ACC112 (cell line): ENCODE measurements around the gene LCN2.

Experiments used
- H2AFZ ChIP-seq: fragments of 200-600 bp; sonication (generic); one replicate; pipeline ENCODE4 v1.6.0; 2017; ENCODE audit warnings: antibody characterized with exemption, low read length; ENCODE audit not compliant: unreplicated experiment
- H3K27ac ChIP-seq: fragments of 200-600 bp; sonication (generic); 2 replicates; pipeline ENCODE4 v1.5.1; 2014; ENCODE audit warnings: low read depth, mild to moderate bottlenecking, antibody characterized with exemption, low read length, moderate library complexity
- H3K27me3 ChIP-seq: fragments of 200-600 bp; sonication (generic); 2 replicates; pipeline ENCODE4 v1.6.1; 2014; ENCODE audit warnings: mild to moderate bottlenecking, antibody characterized with exemption, low read length, moderate library complexity, mixed read lengths; ENCODE audit not compliant: insufficient read depth
- H3K36me3 ChIP-seq: fragments of 200-600 bp; sonication (generic); 2 replicates; pipeline ENCODE4 v1.6.1; 2016; ENCODE audit warnings: mild to moderate bottlenecking, antibody characterized with exemption, low read length, moderate library complexity, mixed read lengths; ENCODE audit not compliant: insufficient read depth
- H3K4me1 ChIP-seq: fragments of 200-600 bp; sonication (generic); one replicate; pipeline ENCODE4 v1.6.1; 2016; ENCODE audit warnings: low read length, mixed read lengths; ENCODE audit not compliant: insufficient read depth, unreplicated experiment, control insufficient read depth
- H3K4me3 ChIP-seq: fragments of 200-600 bp; sonication (generic); 2 replicates; pipeline ENCODE4 v1.5.1; 2014; ENCODE audit warnings: mild to moderate bottlenecking, low read depth, low read length
- H3K79me2 ChIP-seq: fragments of 200-600 bp; sonication (generic); one replicate; pipeline ENCODE4 v1.6.0; 2016; ENCODE audit warnings: low read length; ENCODE audit not compliant: control insufficient read depth, unreplicated experiment, insufficient read depth

LCN2 gene

DNA sequence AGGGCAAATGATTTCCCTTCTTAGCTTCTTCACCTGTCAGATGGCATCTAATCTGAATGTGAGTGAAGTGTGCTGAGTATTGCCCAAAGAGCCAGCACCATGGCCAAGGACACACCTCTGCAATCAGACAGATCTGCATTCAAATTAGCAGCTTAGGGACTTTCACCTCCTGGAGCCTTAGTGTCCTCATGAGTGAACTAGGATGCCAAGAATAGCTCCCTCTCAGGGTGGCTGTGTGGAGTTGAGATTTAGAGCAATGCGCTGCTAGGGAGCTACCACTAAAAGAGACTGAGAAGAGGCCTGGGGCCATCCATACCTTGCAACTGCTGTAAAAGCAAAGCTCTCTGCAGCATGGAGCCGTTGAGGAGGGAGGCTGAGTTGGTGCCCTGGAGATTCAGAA is 40.8 kb downstream of the LCN2 start:
- no peak overlapping the region for H2AFZ ChIP-seq
- H3K4me1 ChIP-seq, result peaks cover 10% of the 10 kb centered on the region
- H3K79me2 ChIP-seq, result peaks cover 11% of the 10 kb centered on the region
- peaks cover 12% of the 10 kb centered on the region; the same call in 1 of the 2 replicates for H3K36me3 ChIP-seq
- H3K27me3 ChIP-seq, result no peaks in the 10 kb centered on the region
- H3K27ac ChIP-seq, result no peak overlapping the region
- peak overlapping the region; percentile 94 for H3K4me3 ChIP-seq

DNA sequence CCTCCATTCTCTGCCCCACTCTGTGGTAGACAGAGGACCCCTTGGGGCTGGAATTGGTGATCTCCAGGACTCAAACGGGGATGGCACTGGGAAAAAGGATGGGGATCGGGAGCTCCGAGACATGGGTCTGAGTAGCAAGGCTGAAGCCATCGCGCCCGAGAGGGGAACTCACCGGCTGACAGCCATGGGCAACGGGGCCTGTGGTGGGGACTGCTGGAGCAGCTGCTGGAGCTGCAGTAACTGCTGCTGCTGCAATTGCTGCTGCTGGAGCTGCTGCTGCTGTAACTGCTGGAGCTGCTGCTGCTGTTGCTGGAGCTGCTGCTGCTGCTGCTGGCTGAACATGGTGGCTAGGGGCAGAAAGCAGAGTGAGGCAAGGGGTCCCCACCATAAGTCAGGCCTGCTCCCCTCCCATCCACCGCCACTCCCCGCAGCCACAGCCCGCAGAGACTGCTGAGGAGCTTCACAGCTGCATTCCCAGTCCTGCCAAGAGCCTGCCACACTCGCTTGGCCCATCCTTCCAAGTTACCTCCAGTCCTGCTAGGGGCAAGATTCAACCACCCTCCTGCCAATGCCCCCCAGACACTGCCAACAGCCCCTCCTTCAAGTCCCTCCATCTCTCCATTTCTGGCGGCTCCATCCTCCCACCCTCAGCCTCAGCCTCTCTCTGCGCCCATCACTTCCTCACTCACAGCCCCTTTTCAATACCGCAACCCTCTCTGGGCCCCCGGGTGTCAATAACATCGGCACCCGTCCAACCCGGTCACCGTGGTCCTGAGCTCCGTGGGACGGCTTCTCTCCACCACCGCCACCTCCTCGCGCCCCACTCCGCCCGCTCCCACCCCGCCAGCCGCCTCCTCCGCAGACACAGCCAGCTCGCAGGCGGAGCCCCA is 41.5 kb downstream of the LCN2 start:
- Histone ChIP-seq H3K36me3 (peaks cover 10% of the 10 kb centered on the region; the same call in 1 of the 2 replicates), H3K4me1 (peaks cover 10% of the 10 kb centered on the region), H3K79me2 (peaks cover 11% of the 10 kb centered on the region), H2AFZ (peak overlapping the region; percentile 91), H3K27me3 (no peaks in the 10 kb centered on the region), H3K4me3 (peak overlapping the region; percentile 94), H3K27ac (no peak overlapping the region)

DNA sequence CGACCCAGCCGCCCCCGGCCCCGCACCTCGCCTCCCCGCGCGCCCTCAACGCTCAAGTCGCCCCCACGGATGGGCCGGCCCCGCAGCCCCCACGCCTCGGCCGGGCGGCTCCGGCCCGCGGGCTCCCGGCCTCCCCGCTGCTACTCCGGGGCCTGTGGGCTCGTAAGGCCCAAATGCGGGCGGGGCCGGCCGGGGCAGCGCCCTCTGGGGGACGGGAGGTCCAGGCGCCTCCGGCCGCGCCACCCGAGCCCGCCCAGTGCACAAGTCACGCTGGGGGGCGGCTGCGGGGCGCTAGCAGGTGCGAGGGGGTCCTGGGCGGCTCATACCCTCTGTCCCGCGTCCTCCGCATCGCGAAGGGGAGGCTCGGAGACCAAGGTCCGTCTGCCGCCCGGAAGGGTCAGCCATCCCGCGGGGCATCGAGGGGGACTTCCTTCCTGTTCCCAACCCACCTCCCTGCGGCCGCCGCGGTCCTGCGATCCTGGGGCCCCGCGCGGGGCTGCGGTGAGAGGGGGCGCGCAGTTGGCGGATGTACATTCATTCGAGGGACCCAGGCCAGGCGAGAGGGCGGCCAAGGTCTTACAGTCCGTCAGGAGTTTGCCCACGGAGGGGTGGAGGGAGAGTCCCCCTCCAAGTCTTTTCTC is 42.3 kb downstream of the LCN2 start, which contains the start of gene CIZ1:
CIZ1 (minus strand) TSS at position 167 of the 641 bp plus-strand sequence. CDS start 715 bp downstream, outside the sequence.
- H3K27ac ChIP-seq, result peak within 1 kb of the TSS; percentile 45
- H2AFZ ChIP-seq, result peak within 1 kb of the TSS; percentile 96
- H3K27me3 ChIP-seq, result no peaks in the 10 kb centered on the region
- H3K79me2 ChIP-seq, result peaks cover 11% of the 10 kb centered on the region
- peaks cover 8% of the 10 kb centered on the region; the same call in 1 of the 2 replicates for H3K36me3 ChIP-seq
- peaks cover 10% of the 10 kb centered on the region for H3K4me1 ChIP-seq
- peak within 1 kb of the TSS; percentile 94 for H3K4me3 ChIP-seq

DNA sequence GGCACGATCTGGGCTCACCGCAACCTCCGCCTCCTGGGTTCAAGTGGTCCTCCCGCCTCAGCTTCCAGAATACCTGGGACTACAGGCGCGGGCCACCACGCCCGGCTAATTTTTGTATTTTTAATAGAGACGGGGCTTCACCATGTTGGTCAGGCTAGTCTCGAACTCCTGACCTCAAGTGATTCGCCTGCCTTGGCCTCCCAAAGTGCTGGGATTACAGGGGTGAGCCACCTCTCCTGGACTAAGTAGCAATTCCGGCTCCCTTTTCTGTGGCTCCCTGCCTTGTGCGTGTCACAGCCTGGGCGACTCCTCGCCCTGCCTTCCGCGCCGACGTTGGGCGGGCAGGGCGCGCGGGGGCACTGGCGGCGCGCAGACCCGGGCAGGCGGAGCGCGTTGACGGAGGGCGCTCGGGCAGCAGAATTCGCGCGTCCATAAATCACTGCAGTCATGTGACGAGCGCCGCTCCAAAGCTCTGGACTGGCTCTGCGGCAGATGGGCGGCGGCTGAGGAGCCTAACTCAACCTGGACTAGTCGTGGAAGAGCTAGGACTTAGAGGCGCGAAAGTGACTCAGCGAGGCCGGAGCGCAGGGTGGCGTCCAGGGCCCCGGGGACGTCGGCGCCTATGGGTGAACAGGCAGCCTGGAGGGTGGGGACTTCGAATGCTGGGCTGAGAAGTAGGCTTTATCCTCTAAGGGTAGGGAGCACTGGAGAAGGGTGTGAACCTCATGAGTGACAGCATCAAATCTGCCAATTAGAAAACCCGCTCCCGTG is 43.5 kb downstream of the LCN2 start:
- Histone ChIP-seq H3K79me2 (peaks cover 11% of the 10 kb centered on the region), H2AFZ (peak overlapping the region; percentile 57), H3K4me1 (peaks cover 10% of the 10 kb centered on the region), H3K27me3 (no peaks in the 10 kb centered on the region), H3K36me3 (0 out of 2 replicates have a peak, but pooled peaks cover 3% of the 10 kb centered on the region), H3K4me3 (peak overlapping the region; percentile 94), H3K27ac (peak overlapping the region; percentile 56)

DNA sequence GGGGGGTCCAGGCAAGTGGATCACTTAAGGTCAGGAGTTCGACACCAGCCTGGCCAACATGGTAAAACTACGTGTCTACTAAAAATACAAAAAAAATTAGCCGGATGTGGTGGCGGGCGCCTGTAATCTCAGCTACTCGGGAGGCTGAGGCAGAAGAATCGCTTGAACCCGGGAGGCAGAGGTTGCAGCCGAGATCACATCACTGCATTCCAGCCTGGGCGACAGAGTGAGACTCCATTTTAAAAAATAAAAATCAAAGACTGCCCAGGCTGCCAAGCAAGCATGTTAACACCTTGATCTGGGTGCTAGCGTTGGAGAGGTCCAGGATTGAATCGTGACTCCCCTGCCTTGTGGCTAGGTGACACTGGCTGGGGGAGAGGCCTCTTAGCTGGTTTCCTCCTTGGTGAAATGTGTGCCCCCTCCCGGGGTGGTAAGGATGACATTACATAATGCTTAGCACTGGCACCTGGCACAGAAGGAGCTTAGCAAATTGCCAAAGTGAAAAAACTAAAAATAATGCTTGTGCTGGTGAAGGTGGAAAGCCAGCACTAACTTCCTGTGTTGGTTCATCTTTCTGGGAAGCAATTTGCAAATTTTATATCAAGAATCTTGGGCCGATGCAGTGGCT is 44.3 kb downstream of the LCN2 start:
- peak overlapping the region; percentile 57 for H2AFZ ChIP-seq
- H3K27me3 ChIP-seq, result no peaks in the 10 kb centered on the region
- peak overlapping the region; percentile 47; the same call in 1 of the 2 replicates for H3K4me3 ChIP-seq
- H3K36me3 ChIP-seq, result 0 out of 2 replicates have a peak, but pooled peaks cover 3% of the 10 kb centered on the region
- peaks cover 10% of the 10 kb centered on the region for H3K4me1 ChIP-seq
- peak overlapping the region; percentile 56 for H3K27ac ChIP-seq
- peaks cover 11% of the 10 kb centered on the region for H3K79me2 ChIP-seq

DNA sequence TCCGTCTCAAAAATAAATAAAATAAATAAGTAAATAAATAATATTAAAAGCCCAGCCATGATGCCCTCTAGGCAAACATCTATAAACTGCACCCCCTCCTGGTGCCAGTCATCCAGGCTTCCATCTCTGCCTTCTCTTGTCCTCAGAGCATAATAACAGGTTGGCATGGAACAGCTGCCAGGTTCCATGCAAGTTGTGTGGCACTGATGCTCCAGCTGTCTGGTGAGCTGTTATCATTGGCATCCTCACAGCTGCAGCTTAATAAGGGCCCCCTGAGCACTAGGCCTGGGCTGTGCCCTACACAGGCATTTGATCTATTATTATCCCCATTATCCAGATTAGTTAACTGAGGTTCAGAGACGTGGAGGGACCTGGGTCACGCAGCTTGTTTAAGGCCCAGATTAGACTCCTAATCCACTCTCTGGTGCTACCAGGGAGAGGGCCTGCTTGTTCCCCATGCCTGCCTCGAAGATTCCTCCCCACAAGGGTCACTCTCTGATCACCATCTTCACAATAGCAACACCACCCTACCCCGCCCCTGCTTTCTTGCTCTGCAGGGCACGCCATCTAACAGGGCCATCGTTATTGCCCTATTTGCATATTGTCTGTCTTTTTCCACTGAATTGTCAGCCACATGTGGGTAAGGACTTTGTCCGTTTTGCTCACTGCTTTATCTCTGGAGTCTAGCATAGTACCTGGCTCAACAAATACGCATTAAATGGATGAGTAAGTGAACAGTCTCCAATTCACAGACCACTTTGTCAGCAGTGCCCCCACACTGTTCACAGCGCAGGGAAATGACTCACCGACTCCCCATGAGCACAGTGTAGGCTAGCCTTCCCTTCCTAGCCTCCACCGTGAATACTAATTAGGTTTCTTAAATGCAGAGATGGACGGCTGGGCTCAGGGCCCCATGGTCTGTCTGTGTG is 52.5 kb downstream of the LCN2 start:
- Histone ChIP-seq H3K4me3 (no peak overlapping the region), H3K36me3 (no peaks in the 10 kb centered on the region), H3K27me3 (no peaks in the 10 kb centered on the region), H3K27ac (no peak overlapping the region), H3K4me1 (no peaks in the 10 kb centered on the region), H3K79me2 (no peaks in the 10 kb centered on the region), H2AFZ (no peak overlapping the region)

DNA sequence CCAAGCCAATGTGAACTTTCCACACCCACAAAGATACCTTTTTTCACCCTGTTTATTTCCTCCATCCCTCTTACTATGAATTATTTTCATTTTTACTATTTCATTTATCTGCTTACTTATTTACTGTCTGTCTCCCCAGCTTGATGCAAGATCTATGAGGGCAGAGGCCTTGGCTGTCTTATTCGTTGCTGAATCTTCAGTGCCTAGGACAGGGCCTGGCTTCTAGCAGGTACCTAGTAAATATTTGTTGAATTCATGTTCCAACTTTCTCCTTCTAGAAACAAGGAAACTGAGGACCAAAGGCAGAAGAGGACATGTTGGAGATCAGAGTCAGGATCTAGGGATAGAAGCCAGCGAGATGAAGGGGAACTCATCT is 53.4 kb downstream of the LCN2 start:
- H3K27me3 ChIP-seq, result no peaks in the 10 kb centered on the region
- no peak overlapping the region for H2AFZ ChIP-seq
- no peak overlapping the region for H3K27ac ChIP-seq
- no peaks in the 10 kb centered on the region for H3K4me1 ChIP-seq
- no peaks in the 10 kb centered on the region for H3K36me3 ChIP-seq
- H3K79me2 ChIP-seq, result no peaks in the 10 kb centered on the region
- H3K4me3 ChIP-seq, result 0 out of 2 replicates have a peak overlapping the region, but pooled peaks have one; percentile 25
